Loucy (cell line): Measurements from ENCODE around the gene PODXL2.

Experiments
- CTCF ChIP-seq: fragments of 200-600 bp; sonication (generic); conservative IDR thresholded peaks from 2 replicates; pipeline ENCODE4 v1.5.1; 2014; ENCODE audit warnings: mild to moderate bottlenecking, antibody characterized with exemption, low read length
- EZH2phosphoT487 ChIP-seq: fragments of 200-600 bp; IDR thresholded peaks from 2 replicates; pipeline ENCODE4 v1.6.1; 2018; ENCODE audit warnings: antibody characterized with exemption, mild to moderate bottlenecking, moderate library complexity, borderline replicate concordance

DNA sequence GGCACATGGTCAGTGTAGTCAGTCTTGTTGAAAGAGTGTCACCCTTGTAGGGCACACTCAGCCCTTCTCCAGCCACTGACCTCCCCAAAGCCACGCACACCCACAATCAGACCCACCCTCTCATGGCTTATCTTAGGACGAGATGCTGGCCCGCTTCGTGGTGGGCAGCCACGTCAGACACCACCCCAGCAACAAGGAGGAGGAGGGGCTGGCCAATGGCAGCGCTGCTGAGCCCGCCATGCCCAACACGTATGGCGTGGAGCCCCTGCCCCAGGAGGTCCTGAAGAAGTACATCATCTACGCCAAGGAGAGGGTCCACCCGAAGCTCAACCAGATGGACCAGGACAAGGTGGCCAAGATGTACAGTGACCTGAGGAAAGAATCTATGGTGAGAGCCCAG is 10.1 kb upstream of the PODXL2 start:
- no peak for TF ChIP-seq CTCF
- no peak for TF ChIP-seq EZH2phosphoT487
